Activated CD8-positive, alpha-beta memory T cell treated with anti-CD3 and anti-CD28 coated beads, Interleukin-2, amount 10 ng/mL, durations not matched to agents 7 days and 5 days (primary cell): ENCODE data around the gene GNAO1. TPM values are rescaled to one million over a fixed set of nuclear protein-coding genes. Genes with fewer than 3 reads are reported as not detected.

Experiments
- ATAC-seq: fragments of 150-1000 bp; cut with Tn5 transposase; one replicate; pipeline ENCODE4 v1.10.0; 2021; ENCODE audit warnings: moderate library complexity
- CTCF ChIA-PET: fragments of 350-600 bp; sonication (Branson Sonifier 250); formaldehyde crosslinking; loops from one replicate; lab custom pipeline; 2021; ENCODE audit warnings: antibody characterized with exemption; lab: Charles Lee
- DNase-seq: peaks from one replicate; pipeline ENCODE4 v3.0.0-alpha.2; 2020
- H3K27ac Mint-ChIP-seq: one replicate; pipeline ENCODE4 v1.8.0; 2021; ENCODE audit warnings: mild to moderate bottlenecking, mixed read lengths
- H3K27me3 Mint-ChIP-seq: one replicate; pipeline ENCODE4 v1.8.0; 2021; ENCODE audit warnings: mixed read lengths
- H3K36me3 Mint-ChIP-seq: one replicate; pipeline ENCODE4 v1.8.0; 2021; ENCODE audit warnings: mild to moderate bottlenecking, mixed read lengths
- H3K4me1 Mint-ChIP-seq: one replicate; pipeline ENCODE4 v1.8.0; 2021; ENCODE audit warnings: mixed read lengths
- H3K4me3 Mint-ChIP-seq: one replicate; pipeline ENCODE4 v1.8.0; 2021; ENCODE audit warnings: mild to moderate bottlenecking, moderate library complexity, mixed read lengths
- H3K9me3 Mint-ChIP-seq: one replicate; pipeline ENCODE4 v1.8.0; 2022; ENCODE audit warnings: low read depth, mixed read lengths
- total RNA-seq, 2 experiments: library from RNA; stranded (reverse); gene quantifications; one replicate each; pipeline ENCODE4 v1.2.3, GENCODE V29; 2021

Gene GNAO1
- total RNA-seq, 2 experiments from 2014 or later, result 1.5 to 4.3 TPM

DNA sequence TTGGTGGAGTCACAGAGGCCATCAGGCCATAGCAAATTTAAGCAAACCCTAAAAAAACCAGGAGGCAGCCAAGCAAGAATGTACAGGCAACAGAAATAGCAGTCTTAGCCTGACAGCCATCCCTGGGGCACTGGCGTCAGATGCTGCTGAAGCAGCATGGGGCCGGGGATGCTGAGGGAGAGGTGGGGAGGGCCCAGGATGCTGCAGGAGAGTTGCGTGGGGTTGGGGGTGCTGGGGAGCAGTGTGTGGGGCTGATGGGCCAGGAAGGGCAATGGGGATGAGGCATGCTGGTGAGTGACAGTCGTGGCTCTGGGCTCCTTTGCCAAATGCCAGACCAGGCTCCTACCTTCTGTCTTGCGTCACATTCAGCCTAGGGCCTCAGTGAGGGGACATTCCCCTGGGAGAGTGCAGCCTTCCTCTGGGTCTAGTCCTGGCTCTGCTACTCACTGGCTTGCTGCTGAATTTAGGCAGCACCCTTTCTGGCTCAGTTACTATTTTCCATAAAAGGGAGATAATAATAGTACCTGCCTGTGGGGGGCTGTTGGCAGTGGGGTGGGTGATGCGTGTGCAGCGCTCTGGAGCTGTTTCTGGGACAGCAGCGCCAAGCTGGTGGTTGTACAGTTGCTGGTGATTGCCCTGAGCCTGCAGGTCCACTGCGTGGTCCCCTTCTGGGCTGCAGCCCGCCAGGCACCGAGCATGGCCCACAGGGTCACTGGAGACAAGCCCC, 146.0 kb downstream of the GNAO1 start:
- H3K36me3 Mint-ChIP-seq, result no peaks in the 10 kb centered on the region
- ATAC-seq, result no peak
- H3K27ac Mint-ChIP-seq, result no peak overlapping the region
- H3K9me3 Mint-ChIP-seq, result no peaks in the 10 kb centered on the region
- no peaks in the 10 kb centered on the region for H3K4me1 Mint-ChIP-seq
- DNase-seq, result no peak
- no peak overlapping the region for H3K4me3 Mint-ChIP-seq
- CTCF ChIA-PET, result no interaction called here
- H3K27me3 Mint-ChIP-seq, result no peaks in the 10 kb centered on the region

DNA sequence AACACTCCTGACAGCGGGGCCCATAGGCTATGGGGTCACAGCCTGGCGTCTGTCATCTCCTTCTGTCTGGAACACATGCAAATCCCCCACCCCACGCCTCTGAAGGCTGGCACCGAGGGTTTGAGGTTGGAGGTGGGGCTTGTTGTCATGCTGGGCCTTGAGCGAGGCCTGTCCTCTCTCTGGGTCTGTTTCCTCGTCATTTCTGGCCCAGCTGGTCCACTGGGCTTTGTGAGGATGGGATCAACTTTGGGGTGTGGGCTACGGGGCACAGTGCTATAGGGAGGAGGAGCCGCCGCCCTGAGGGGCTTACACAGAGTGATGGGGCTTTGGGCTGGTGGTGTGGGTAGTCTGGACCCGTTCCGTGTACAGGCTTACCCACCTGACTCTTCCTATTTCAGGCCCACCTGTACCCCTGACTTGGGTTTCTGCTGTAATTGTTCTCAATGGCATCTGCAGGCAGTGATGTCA, 146.6 kb downstream of the GNAO1 start:
- CTCF ChIA-PET, result no interaction called here
- H3K4me3 Mint-ChIP-seq, result no peak overlapping the region
- H3K27ac Mint-ChIP-seq, result no peak overlapping the region
- no peaks in the 10 kb centered on the region for H3K9me3 Mint-ChIP-seq
- no peaks in the 10 kb centered on the region for H3K36me3 Mint-ChIP-seq
- ATAC-seq (no peak), DNase-seq (no peak)
- H3K27me3 Mint-ChIP-seq, result no peaks in the 10 kb centered on the region
- H3K4me1 Mint-ChIP-seq, result no peaks in the 10 kb centered on the region

DNA sequence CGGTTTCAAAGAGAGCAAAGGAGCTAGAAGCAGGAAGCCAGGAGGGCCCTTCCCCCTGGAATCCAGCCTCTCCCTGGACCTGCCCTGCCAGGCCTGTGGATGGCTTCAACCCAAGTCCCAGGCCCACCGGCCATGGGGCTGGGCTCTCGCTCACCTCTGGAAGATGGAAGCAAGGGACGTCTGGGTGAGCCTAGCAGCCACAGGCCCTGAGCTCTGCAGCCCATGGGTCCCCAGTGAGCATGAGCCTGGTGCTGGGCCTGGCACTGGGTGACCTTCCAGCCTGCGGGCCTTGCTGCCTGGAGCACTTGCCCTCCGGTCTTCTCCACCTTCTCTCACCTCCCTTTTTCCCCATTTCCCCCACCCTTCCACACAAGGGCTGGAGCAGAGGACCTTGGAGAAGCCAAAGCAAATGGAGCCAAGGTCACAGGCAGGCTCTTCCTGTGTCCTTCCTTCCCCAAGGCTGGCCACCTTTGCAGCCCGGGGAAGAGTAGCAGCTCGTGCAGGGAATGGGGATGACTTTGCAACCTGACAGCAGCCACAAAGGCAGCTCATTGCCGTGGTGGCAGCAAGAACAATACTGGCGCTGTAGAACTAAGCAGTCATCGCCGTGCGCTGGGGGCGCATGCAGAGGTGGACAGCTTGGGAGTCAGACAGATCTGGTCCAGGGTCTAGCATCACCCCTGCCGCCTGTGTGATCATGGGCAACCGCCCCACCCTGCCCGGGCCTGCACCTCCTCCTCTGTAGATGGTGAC, 147.5 kb downstream of the GNAO1 start:
- no peak overlapping the region for H3K27ac Mint-ChIP-seq
- H3K4me3 Mint-ChIP-seq, result no peak overlapping the region
- CTCF ChIA-PET, result interaction anchor here (1.0 kb wide), 1 partner anchor 18 kb away, joined by 4 read pairs; no protein-coding TSS in a partner anchor
- no peaks in the 10 kb centered on the region for H3K9me3 Mint-ChIP-seq
- H3K4me1 Mint-ChIP-seq, result no peaks in the 10 kb centered on the region
- ATAC-seq (no peak), DNase-seq (no peak)
- H3K27me3 Mint-ChIP-seq, result no peaks in the 10 kb centered on the region
- H3K36me3 Mint-ChIP-seq, result no peaks in the 10 kb centered on the region

DNA sequence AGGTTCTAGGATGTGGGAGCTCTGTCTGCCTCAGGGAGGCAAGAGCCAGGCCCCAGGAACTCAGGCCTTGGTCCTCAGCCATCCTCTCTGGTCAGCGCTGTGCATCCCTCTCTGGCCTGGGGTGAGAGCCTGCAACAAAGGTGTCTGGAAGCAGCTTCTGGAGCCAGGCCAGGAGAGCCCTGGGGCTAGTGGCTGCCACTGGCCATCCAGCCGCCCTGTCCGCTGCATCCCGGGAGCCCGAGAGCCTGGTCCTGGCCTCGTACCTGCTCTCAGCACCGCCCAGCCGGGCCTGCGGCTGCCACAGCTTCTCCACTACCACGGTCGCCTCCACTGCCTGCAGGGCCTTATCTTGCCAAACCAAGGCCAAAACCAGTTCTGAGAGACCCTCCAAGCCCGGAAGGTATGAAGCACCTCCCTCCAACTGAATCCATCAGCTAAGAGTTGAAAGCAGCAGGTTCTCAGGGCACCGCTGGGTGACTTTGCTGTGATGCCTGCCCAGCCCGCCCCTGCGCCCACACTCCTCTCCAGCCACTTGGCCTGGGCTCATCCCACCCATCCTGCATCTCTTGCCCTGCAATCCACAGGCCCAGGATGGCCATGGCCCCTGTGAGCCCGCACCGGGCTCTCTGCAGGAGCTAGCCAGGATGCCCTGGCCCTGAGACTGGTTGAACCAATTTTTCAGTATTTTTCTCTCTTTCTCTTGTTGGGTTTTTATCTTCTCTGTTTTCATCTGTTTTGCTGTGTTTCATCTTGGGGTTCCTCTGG, 148.3 kb downstream of the GNAO1 start:
- CTCF ChIA-PET, result no interaction called here
- ATAC-seq, result no peak

DNA sequence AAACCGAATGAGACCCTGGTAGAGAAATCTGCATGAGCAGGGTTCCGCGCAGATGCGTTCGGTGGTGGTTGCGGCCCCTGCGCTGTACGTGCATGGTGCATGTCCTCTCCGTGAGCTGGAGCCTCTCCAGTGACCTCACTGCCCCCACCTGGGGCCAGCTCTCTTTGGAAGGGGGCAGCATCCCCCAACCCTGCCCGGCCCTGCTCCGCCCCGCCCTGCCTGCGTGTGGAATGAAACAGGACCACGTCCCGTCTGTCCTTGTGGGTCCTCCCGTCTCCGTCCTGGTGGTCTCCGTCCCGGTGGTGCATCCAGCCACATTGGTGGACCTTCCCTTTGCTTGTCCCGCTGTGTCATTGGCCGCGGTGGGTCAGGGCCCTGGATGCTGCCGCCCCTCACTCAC, 149.1 kb downstream of the GNAO1 start:
- ATAC-seq (no peak), DNase-seq (no peak)
- CTCF ChIA-PET, result interaction anchor here (1.2 to 3.2 kb wide), 2 partner anchors 16 to 23 kb away, joined by 3 to 11 read pairs; no protein-coding TSS in a partner anchor
- no peak overlapping the region for H3K27ac Mint-ChIP-seq
- H3K9me3 Mint-ChIP-seq, result no peaks in the 10 kb centered on the region
- no peaks in the 10 kb centered on the region for H3K27me3 Mint-ChIP-seq
- H3K36me3 Mint-ChIP-seq, result no peaks in the 10 kb centered on the region
- H3K4me1 Mint-ChIP-seq, result no peaks in the 10 kb centered on the region
- no peak overlapping the region for H3K4me3 Mint-ChIP-seq

More for the DNA sequence above, 148.3 kb downstream of the GNAO1 start:
- H3K27ac Mint-ChIP-seq, result no peak overlapping the region
- H3K9me3 Mint-ChIP-seq, result no peaks in the 10 kb centered on the region
- no peak for DNase-seq
- no peaks in the 10 kb centered on the region for H3K36me3 Mint-ChIP-seq
- H3K4me1 Mint-ChIP-seq, result no peaks in the 10 kb centered on the region
- no peaks in the 10 kb centered on the region for H3K27me3 Mint-ChIP-seq
- no peak overlapping the region for H3K4me3 Mint-ChIP-seq

DNA sequence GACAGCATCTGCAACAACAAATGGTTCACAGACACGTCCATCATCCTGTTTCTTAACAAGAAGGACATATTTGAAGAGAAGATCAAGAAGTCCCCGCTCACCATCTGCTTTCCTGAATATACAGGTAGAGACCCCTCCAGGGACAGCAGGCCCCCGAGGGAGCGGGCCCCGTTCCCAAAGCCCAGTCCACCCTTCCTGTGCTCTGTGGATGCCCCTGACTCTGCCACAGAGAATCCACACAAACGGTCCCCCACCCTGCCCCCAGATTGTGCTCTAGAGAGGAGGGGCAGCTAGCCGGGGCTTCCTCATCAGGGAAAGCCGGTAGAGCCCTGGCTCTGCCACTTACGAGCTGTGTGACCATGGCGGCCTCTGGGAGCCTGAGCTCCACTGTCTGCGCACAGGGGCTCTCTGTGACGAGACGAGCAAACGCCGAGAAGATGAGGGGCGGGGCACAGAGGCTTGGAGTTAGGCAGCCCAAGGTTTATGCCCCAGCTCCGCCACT, 149.6 kb downstream of the GNAO1 start:
- no peaks in the 10 kb centered on the region for H3K9me3 Mint-ChIP-seq
- no peak for DNase-seq
- no peaks in the 10 kb centered on the region for H3K27me3 Mint-ChIP-seq
- no peak for ATAC-seq
- H3K4me3 Mint-ChIP-seq, result no peak overlapping the region
- CTCF ChIA-PET, result interaction anchor here (1.2 to 3.2 kb wide), 2 partner anchors 15 to 23 kb away, joined by 3 to 11 read pairs; no protein-coding TSS in a partner anchor
- no peaks in the 10 kb centered on the region for H3K36me3 Mint-ChIP-seq
- H3K4me1 Mint-ChIP-seq, result no peaks in the 10 kb centered on the region
- no peak overlapping the region for H3K27ac Mint-ChIP-seq

DNA sequence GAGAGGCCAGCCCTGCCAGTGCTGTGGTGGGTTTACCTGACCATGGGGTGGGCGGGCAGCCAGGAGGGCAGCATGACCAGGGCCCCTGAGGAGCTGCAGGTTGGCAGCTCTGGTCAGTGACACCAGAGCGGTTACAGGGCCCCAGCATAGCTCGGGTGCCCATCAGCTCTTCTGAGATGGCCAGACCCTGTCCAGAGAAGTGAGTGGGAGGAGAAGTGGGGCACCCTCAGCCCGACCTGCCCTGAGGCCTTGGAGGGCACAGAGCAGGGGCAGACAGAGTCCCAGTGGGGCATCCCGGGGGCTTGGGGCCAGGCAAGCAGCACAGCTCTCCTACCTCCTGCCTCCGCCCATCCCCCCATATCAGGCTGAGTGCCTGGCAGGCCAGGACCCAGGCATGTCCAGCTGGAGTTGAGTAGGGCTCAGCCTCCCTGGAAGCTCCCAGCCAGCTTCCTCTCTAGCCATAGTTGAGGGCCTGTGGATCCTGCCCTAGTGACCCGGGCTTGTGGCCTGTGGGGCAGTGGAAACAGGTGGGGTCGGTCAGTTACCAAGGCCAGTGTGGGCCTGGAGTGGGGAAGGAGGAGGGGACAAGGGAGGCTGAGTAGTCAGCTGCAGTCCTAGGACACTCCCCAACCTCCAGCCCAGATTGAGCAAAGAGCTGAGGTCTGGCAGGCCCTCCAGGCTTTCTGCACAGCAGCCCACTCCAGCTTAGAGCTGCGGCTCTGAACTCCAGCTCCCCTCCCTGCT, 150.5 kb downstream of the GNAO1 start:
- Mint-ChIP-seq H3K9me3 (no peaks in the 10 kb centered on the region), H3K27ac (no peak overlapping the region), H3K27me3 (no peaks in the 10 kb centered on the region), H3K4me3 (no peak overlapping the region), H3K4me1 (no peaks in the 10 kb centered on the region), H3K36me3 (no peaks in the 10 kb centered on the region)
- no peak for DNase-seq
- ATAC-seq, result no peak
- CTCF ChIA-PET, result interaction anchor here (1.2 to 3.2 kb wide), 2 partner anchors 14 to 24 kb away, joined by 3 to 11 read pairs; no protein-coding TSS in a partner anchor

DNA sequence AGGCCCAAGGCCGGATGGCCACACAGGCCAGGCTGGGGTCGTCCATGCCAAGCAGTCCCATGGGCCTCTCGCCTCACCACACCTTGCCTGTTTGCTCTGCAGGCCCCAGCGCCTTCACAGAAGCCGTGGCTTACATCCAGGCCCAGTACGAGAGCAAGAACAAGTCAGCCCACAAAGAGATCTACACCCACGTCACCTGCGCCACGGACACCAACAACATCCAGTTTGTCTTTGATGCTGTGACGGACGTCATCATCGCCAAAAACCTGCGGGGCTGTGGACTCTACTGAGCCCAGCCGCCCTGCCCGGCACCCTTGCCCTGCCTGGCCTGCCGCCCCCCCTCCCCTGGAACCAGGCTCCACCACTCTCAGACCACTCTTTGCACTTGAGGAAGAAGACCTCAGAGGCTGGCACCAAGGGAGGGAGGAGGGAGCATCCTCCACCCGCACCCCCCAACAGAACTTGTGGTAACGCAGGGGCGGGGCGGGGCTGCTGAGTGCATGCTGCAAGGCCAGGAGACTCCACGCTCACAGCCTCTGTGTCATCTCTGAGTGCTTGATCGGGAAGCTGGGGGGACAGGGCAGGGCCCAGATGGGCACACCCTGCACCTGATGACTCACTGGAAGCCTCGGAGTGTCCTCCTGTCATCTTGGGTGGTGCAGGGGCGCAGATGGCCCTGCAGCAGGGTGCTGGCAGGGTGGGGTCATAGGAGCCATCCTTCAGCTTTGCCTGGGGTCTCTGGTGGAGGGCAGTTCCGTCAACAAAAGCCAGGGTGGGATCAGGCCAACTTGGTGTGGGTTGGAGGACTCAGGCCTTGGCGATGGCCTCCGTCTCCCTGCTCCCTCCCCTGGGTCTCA, 152.6 kb downstream of the GNAO1 start:
- Mint-ChIP-seq H3K9me3 (no peaks in the 10 kb centered on the region), H3K36me3 (no peaks in the 10 kb centered on the region), H3K4me1 (no peaks in the 10 kb centered on the region), H3K27ac (no peak overlapping the region), H3K4me3 (no peak overlapping the region), H3K27me3 (no peaks in the 10 kb centered on the region)
- ATAC-seq (no peak), DNase-seq (no peak)
- CTCF ChIA-PET, result interaction anchor here (3.2 kb wide), 1 partner anchor 12 kb away, joined by 11 read pairs; no protein-coding TSS in a partner anchor

DNA sequence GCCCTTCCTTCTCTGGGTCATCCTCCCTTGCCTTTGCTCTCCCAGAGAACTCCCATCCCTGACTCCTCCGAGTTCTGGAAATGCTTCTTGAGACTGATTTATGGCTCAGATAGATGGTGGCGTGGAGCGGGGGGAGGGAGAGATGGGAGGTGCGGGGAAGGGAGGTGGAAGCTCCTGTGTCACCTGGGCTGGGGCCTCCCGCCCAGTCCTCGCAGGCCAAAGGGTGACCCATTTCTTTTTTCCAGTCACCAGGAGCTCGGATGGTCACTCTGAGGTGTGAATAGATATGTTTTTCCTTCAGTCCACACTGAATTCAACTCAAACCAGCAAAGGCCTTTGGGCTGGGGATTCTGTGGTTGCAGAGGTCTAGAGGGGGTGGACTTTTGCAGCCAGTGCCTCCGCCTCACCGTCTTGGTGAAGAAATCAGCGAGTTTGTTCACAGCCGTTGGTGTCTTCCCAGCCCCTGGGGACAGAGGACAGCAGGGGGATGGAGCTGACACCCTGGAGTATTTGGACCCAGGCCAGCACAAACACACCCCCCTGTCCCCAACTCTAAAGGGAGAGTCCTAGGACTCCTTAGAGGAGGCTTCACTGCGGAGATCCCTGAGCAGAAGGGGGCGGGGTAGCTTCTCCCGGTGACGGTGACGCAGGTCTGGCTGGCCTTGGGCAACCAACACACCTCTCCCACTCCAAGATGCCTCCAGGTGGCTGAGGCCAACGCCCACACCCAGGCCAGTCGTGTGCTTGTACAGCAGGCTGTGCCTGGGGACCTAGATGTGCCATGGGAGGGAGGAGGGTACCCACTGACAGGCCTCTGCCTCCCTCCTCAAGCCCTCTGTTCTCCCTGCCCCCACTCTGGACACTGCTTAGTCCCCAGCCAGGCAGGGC, 153.5 kb downstream of the GNAO1 start:
- DNase-seq, result no peak
- CTCF ChIA-PET, result no interaction called here
- no peak for ATAC-seq
- Mint-ChIP-seq H3K27me3 (no peaks in the 10 kb centered on the region), H3K27ac (no peak overlapping the region), H3K4me1 (no peaks in the 10 kb centered on the region), H3K36me3 (no peaks in the 10 kb centered on the region), H3K9me3 (no peaks in the 10 kb centered on the region), H3K4me3 (no peak overlapping the region)

DNA sequence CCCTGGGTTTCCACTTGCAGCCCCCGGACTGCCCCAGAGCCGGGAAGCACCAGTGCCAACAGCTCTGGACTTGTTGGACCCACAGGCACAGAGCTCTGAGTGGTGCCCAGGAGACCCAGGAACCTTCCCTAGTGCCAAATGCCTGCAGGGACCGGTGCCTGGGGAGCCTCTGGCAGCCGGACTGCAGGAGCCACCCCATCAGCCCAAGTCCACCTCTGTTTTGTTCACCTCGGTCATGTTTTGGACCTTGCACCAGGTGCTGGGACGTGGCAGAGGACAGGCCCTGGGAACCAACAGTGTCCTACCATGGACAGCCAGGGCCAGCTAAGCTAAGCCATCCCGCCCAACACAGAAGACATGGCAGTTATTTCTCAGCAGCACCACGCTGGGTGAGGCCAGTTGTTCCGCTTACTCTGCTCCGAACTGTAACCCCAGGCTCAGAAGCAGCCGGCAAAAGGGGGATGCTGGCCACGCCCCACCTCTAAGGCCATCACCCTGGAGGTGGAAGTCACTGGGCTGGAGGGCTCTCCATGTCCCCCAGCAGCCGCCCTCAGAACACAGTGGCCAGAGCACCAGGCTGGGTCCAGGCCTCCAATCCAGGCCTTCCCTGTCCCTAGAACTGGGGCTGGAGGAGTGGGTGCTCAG, 154.2 kb downstream of the GNAO1 start:
- CTCF ChIA-PET, result no interaction called here
- H3K27ac Mint-ChIP-seq, result no peak overlapping the region
- H3K27me3 Mint-ChIP-seq, result no peaks in the 10 kb centered on the region
- H3K4me3 Mint-ChIP-seq, result no peak overlapping the region
- H3K36me3 Mint-ChIP-seq, result no peaks in the 10 kb centered on the region
- DNase-seq (no peak), ATAC-seq (no peak)
- H3K4me1 Mint-ChIP-seq, result no peaks in the 10 kb centered on the region
- H3K9me3 Mint-ChIP-seq, result no peaks in the 10 kb centered on the region
